Eye (tissue), 1 donor: ENCODE data around the gene ARHGAP45.
A peak's percentile ranks its signal among the peaks of the same experiment; 100 is the strongest.
"Not testable (repeated sequence)": the region's sequence is repeated elsewhere in the genome, so short reads cannot be mapped to it uniquely, and the experiment has no call there.

Experiments used
- DNase-seq: peaks from one replicate; pipeline ENCODE4 v3.0.0-alpha.2; 2015

Gene ARHGAP45, protein sequence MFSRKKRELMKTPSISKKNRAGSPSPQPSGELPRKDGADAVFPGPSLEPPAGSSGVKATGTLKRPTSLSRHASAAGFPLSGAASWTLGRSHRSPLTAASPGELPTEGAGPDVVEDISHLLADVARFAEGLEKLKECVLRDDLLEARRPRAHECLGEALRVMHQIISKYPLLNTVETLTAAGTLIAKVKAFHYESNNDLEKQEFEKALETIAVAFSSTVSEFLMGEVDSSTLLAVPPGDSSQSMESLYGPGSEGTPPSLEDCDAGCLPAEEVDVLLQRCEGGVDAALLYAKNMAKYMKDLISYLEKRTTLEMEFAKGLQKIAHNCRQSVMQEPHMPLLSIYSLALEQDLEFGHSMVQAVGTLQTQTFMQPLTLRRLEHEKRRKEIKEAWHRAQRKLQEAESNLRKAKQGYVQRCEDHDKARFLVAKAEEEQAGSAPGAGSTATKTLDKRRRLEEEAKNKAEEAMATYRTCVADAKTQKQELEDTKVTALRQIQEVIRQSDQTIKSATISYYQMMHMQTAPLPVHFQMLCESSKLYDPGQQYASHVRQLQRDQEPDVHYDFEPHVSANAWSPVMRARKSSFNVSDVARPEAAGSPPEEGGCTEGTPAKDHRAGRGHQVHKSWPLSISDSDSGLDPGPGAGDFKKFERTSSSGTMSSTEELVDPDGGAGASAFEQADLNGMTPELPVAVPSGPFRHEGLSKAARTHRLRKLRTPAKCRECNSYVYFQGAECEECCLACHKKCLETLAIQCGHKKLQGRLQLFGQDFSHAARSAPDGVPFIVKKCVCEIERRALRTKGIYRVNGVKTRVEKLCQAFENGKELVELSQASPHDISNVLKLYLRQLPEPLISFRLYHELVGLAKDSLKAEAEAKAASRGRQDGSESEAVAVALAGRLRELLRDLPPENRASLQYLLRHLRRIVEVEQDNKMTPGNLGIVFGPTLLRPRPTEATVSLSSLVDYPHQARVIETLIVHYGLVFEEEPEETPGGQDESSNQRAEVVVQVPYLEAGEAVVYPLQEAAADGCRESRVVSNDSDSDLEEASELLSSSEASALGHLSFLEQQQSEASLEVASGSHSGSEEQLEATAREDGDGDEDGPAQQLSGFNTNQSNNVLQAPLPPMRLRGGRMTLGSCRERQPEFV

GRCh38 chr19:1066748-1067340 lies at the start of gene ARHGAP45:
ARHGAP45 (plus strand) TSS chr19:1067167; CDS start chr19:1067406, 239 bp downstream.
- DNase-seq, result no peak

- DNase-seq, result no peak
Observed at GRCh38 chr19:1017906-1018305, 49.1 kb upstream of the ARHGAP45 start.

DNA sequence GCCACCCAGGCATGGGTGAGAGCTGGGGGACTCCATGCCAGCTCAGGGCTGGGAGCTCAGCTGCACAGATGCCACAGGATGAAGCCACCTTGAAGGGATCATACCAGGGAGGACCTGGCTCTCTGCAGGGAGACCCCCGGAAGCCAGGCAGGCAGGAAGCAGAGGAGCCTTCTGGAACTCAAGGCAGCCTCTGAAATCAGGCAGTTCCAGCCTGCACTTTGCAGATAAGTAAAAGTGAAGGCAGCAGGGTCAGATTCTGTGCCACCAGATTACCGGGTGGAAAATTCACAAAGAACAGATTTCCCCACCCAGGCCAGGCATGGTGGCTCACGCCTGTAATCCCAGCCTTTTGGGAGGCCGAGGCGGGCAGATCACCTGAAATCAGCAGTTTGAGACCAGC lies 48.6 kb upstream of the ARHGAP45 start:
- DNase-seq, result no peak

- DNase-seq, result no peak
Observed at GRCh38 chr19:1018932-1019615, 47.9 kb upstream of the ARHGAP45 start.

- no peak for DNase-seq
Observed at GRCh38 chr19:1019616-1019961, 47.4 kb upstream of the ARHGAP45 start.

- no peak for DNase-seq
Observed at GRCh38 chr19:1019980-1020867, 46.7 kb upstream of the ARHGAP45 start.

GRCh38 chr19:1020868-1021425 lies 46.0 kb upstream of the ARHGAP45 start, which contains the start of gene TMEM259:
TMEM259 (minus strand) TSS chr19:1021123; CDS start chr19:1020996, 127 bp downstream.
- peak; percentile 99 for DNase-seq

DNA sequence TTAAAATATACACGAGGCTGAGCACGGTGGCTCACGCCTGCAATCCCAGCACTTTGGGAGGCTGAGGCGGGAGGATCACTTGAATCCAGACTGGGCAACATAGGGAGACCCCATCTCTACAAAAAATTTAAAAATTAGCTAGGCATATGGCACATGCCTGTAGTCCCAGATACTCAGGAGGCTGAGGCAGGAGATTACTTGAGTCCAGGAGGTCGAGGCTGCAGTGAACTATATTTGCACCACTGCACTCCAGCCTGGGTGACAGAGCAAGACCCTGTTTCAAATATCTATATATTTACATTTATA lies 43.1 kb upstream of the ARHGAP45 start:
- DNase-seq, result not testable (repeated sequence)

- DNase-seq, result not testable (repeated sequence)
Observed at GRCh38 chr19:1025080-1025479, 41.9 kb upstream of the ARHGAP45 start.

DNA sequence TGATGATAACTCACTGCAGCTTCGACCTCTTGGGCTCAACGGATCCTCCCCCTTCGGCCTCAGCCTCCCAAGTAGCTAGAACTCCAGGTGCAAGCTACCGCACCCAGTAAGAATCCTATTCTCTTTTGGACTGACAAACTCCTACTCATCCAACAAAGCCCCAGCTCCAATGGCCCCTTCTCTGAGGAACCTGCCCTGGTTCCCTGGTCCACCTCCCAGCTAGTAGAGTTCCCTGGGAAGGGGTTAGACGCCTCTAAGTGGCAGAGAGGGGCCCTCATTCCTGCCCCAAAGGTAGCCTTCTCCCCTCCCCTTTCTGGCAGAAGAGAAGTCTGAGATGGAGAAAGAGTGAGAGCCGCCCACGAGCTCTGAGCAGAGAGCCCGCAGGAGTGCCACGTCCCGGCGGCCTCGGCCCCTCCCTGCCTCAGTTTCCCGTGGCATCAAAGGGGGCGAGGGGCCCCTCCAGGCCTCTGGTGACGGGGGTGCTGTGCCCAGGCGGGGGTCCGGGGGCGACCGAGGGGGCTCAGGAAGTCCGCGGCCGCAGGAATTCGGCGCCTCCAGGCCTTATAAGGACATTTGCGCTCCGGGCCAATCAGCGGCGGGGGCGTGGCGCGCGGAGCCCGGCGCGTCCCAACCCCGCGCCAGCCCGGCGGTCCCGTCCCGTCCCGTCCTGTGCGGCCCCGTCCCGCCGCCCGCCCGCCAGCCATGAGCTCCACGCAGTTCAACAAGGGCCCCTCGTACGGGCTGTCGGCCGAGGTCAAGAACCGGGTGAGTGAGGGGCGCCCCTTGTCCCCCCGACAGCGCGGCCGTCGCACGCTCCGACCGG lies 40.8 kb upstream of the ARHGAP45 start, which contains the start of gene CNN2:
TSS of gene CNN2 (plus strand) at position 649 of the 823 bp plus-strand sequence. CDS start at position 703, 54 bp downstream.
- peak; percentile 91 for DNase-seq

DNA sequence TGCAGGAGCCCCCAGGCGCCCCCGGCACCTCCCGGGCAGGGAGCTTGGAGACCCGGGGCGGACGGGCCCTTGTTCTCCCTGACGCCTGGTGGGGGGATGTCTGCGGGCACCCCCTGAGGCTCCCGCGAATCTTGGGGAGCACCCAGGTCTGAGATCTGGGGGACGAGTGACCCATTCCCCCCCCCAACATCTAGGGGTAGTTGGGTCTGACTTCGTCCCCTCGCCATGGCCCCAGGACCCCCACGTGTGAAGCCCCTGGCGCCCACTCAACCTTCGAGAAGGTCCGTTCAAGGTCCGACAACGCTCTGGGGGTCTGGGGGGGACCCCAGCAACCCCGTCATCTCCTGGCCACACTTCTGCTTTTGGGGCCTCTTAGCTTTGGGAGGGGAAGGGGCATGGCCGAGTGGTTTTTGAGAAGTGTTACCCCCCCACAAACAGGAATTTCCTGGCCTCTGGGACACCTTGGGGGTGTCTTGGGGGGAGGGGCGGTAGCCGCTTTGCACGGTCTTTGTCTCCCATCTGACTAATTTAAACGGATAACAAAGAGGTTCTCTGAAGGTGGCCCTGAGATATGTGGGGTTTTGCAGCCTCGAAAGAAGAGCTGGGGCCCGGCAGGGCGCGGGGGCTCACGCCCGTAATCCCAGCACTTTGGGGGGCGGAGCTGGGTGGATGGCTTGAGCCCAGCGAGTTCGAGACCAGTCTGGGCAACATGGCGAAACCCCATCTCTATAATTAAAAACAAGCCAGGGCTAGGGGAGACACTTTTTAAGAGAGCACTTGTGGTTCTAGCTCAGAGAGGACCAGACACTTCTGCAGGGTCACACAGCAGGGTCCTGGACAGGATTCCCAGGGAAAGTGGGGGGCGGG lies 40.0 kb upstream of the ARHGAP45 start:
- DNase-seq, result peak; percentile 70

DNA sequence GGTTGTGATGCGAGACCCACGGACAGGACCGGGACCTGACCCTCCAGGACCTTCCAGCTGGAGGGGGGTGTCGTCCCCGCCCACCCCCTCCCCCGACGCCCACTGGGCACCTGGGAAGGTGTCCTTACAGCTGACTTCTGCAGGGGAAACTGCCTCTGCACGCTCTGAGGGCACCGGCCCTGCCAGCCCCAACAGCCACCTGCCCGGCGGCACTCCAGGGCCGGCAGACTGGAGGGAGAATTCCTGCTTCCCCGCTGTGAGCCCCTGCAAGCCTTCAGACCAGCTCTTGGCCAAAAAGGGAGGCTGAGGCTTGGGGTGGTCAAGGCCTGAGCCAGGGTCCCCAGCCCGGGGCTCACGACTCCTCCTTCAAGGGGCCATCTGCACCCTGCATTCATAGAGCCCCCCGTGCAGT lies 39.3 kb upstream of the ARHGAP45 start:
- peak; percentile 49 for DNase-seq

- DNase-seq, result peak; percentile 93
Observed at GRCh38 chr19:1028062-1028926, 38.7 kb upstream of the ARHGAP45 start.

GRCh38 chr19:1032264-1032867 lies 34.6 kb upstream of the ARHGAP45 start:
- DNase-seq, result no peak

DNA sequence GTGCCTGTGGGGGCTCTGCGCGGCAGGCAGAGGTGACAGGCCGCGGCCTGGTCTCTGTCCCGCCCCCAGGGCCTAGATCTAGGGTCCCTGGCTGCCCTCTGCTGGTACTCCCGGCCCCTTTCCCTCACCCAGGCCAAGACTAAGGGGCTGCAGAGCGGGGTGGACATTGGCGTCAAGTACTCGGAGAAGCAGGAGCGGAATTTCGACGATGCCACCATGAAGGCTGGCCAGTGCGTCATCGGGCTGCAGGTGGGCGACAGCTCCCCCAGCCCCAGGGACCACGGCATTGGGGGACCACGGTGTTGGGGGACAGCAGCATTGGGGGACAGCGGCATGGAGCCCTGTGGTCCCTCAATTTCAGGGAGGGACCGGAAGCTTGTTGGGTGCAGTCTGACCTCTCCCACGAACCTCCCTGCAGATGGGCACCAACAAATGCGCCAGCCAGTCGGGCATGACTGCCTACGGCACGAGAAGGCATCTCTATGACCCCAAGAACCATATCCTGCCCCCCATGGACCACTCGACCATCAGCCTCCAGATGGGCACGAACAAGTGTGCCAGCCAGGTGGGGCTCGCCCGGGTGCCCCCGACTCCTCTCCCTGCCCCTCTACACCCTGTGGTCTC lies 30.9 kb upstream of the ARHGAP45 start:
- no peak for DNase-seq

- DNase-seq, result no peak
Observed at GRCh38 chr19:1037621-1038064, 29.3 kb upstream of the ARHGAP45 start.
